SU-DHL-6 (cell line): Measurements from ENCODE around the gene NAT9.

ENCODE experiments used
- H2AFZ ChIP-seq: fragments of 200-600 bp; sonication (generic); 2 replicates; pipeline ENCODE4 v1.6.1; 2014; ENCODE audit warnings: low read depth, mild to moderate bottlenecking, moderate library complexity, mixed read lengths, antibody characterized with exemption, low read length; ENCODE audit not compliant: severe bottlenecking
- H3F3A ChIP-seq: fragments of 200-600 bp; shearing (Covaris generic); 2 replicates; pipeline ENCODE4 v1.6.0; 2016; ENCODE audit warnings: antibody characterized with exemption, mild to moderate bottlenecking; ENCODE audit not compliant: insufficient read depth
- H3K27ac ChIP-seq: fragments of 200-600 bp; sonication (generic); 2 replicates; pipeline ENCODE4 v1.5.1; 2016; ENCODE audit warnings: low read depth, mild to moderate bottlenecking, low read length, moderate library complexity, mixed read lengths
- H3K27me3 ChIP-seq: fragments of 200-600 bp; sonication (generic), shearing (Covaris generic); 2 replicates; pipeline ENCODE4 v1.6.0; 2014; ENCODE audit warnings: mild to moderate bottlenecking, low read length
- H3K36me3 ChIP-seq: fragments of 200-600 bp; sonication (generic); 2 replicates; pipeline ENCODE4 v1.6.1; 2014; ENCODE audit warnings: mild to moderate bottlenecking, low read length, mixed read lengths
- H3K4me2 ChIP-seq: fragments of 300-600, 200-600 bp; shearing (Covaris generic), sonication (generic); 2 replicates; pipeline ENCODE4 v1.6.0; 2014; ENCODE audit warnings: low read length, low read depth, mild to moderate bottlenecking; ENCODE audit not compliant: poor library complexity, severe bottlenecking
- H3K4me3 ChIP-seq: fragments of 200-600 bp; sonication (generic); 2 replicates; pipeline ENCODE4 v1.5.1; 2014; ENCODE audit warnings: antibody characterized with exemption, low read length, mild to moderate bottlenecking, mixed read lengths; ENCODE audit not compliant: insufficient read depth, poor library complexity, severe bottlenecking
- H3K79me2 ChIP-seq: fragments of 200-600 bp; sonication (generic); 2 replicates; pipeline ENCODE4 v1.6.1; 2014; ENCODE audit warnings: mild to moderate bottlenecking, low read length, moderate library complexity; ENCODE audit not compliant: insufficient read depth
- H3K9ac ChIP-seq: fragments of 200-600 bp; sonication (generic); 2 replicates; pipeline ENCODE4 v1.7.0; 2014; ENCODE audit warnings: mild to moderate bottlenecking, low read length
- H3K9me2 ChIP-seq: fragments of 200-600 bp; sonication (generic); replicated peaks from 2 replicates; pipeline ENCODE4 v1.6.1; 2014; ENCODE audit warnings: low read length; ENCODE audit not compliant: insufficient read depth
- H3K9me3 ChIP-seq: fragments of 200-600 bp; sonication (generic); 2 replicates; pipeline ENCODE4 v1.6.1; 2014; ENCODE audit warnings: low read length, mixed read lengths; ENCODE audit not compliant: insufficient read depth
- H4K20me1 ChIP-seq: fragments of 200-600 bp; sonication (generic); 2 replicates; pipeline ENCODE4 v1.6.1; 2014; ENCODE audit warnings: low read depth, mild to moderate bottlenecking, antibody characterized with exemption, low read length, moderate library complexity, mixed read lengths
- CTCF ChIP-seq: fragments of 200-600 bp; sonication (generic); IDR thresholded peaks from one replicate; pipeline ENCODE4 v1.5.1; 2017; ENCODE audit warnings: antibody characterized with exemption, mild to moderate bottlenecking, low read length, moderate library complexity; ENCODE audit not compliant: insufficient read depth, poor library complexity, severe bottlenecking
- EZH2phosphoT487 ChIP-seq: fragments of 200-600 bp; sonication (generic), shearing (Covaris generic); conservative IDR thresholded peaks from 2 replicates; pipeline ENCODE4 v1.6.1; 2018; ENCODE audit warnings: mild to moderate bottlenecking, antibody characterized with exemption, low read length, moderate library complexity, mixed read lengths

Gene NAT9

GRCh38 chr17:74780443-74781238 is 4.5 kb upstream of the NAT9 start:
- Histone ChIP-seq H3K27me3 (no peaks in the 10 kb centered on the region), H3F3A (peaks cover 4% of the 10 kb centered on the region; the same call in 1 of the 2 replicates), H4K20me1 (no peaks in the 10 kb centered on the region), H3K27ac (no peak overlapping the region), H3K9me3 (no peaks in the 10 kb centered on the region), H3K9ac (no peak overlapping the region), H3K79me2 (peaks cover 17% of the 10 kb centered on the region), H3K9me2 (no peaks in the 10 kb centered on the region), H3K36me3 (no peaks in the 10 kb centered on the region), H3K4me2 (no peak overlapping the region), H3K4me3 (no peak overlapping the region), H2AFZ (no peak overlapping the region)
- TF ChIP-seq CTCF = peak; percentile 69
- no peak for TF ChIP-seq EZH2phosphoT487

DNA sequence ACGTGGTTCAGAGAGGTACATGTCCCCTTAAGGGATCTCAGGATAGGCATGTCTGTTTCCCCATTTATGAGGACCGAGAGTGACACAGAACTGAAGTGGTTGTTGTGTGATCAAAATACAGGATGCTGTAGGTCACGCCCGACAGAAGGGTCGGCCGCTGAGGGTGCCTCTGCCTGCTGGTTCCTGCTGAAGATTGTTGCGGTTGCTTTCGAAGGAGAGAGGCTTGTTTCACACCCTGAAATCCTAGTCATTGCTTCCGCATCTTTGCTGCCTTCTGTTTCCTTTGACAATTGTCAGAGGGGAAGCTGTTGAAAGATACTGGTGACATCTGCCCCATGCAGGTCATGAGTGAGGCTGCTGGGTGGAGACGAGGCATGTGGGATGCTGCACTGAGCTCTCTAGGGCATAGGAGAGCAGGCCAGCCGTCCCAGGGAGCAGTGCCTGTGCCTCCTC is 3.8 kb upstream of the NAT9 start:
- Histone ChIP-seq H3K9me3 (no peaks in the 10 kb centered on the region), H3K27me3 (no peaks in the 10 kb centered on the region), H3F3A (peaks cover 9% of the 10 kb centered on the region; the same call in 1 of the 2 replicates), H3K79me2 (peaks cover 23% of the 10 kb centered on the region), H3K4me2 (no peak overlapping the region), H3K4me3 (no peak overlapping the region), H2AFZ (no peak overlapping the region), H3K9ac (no peak overlapping the region), H3K9me2 (no peaks in the 10 kb centered on the region), H3K36me3 (no peaks in the 10 kb centered on the region), H4K20me1 (no peaks in the 10 kb centered on the region), H3K27ac (no peak overlapping the region)
- TF ChIP-seq EZH2phosphoT487 = no peak
- no peak for TF ChIP-seq CTCF

DNA sequence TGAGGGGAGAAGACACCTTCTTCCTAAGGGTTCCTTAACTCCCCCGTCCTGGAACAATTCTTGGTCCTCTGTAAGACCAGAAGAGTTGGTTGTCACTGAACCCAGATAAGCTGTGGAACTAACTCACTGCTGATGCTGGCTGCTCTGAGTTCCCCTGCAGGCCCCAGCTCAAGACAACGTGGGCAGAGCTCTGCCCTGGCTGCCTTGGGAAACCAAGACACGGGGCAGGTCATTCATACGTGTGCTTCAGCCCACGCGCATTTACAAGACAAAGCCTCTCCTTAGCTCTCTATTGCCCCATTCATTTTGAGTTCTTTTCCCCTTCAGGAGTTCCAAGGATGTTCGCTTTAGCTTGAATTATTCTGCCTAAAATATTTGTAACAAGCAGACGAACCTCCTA is 3.4 kb upstream of the NAT9 start:
- H3K4me2 ChIP-seq = no peak overlapping the region
- peaks cover 23% of the 10 kb centered on the region for H3K79me2 ChIP-seq
- H3K27ac ChIP-seq = no peak overlapping the region

More for the DNA sequence above, 3.4 kb upstream of the NAT9 start:
- Histone ChIP-seq H3K9me3 (no peaks in the 10 kb centered on the region), H3K9me2 (no peaks in the 10 kb centered on the region), H3K27me3 (no peaks in the 10 kb centered on the region), H4K20me1 (no peaks in the 10 kb centered on the region), H2AFZ (no peak overlapping the region), H3F3A (peaks cover 9% of the 10 kb centered on the region; the same call in 1 of the 2 replicates), H3K4me3 (no peak overlapping the region), H3K36me3 (no peaks in the 10 kb centered on the region), H3K9ac (no peak overlapping the region)
- TF ChIP-seq EZH2phosphoT487 (no peak), CTCF (no peak)
